HL-60 (cell line): Measurements from ENCODE around the gene DDX56.

Source experiments
- CTCF ChIP-seq: IDR thresholded peaks from one replicate; pipeline ENCODE4 v1.5.1; 2011; ENCODE audit warnings: low read length, control low read depth, inconsistent platforms; ENCODE audit not compliant: insufficient read depth
- POLR2AphosphoS5 ChIP-seq: IDR thresholded peaks from 2 replicates; pipeline ENCODE4 v1.6.1; 2012; ENCODE audit warnings: low read depth
- REST ChIP-seq: IDR thresholded peaks from 2 replicates; pipeline ENCODE4 v1.6.1; 2012; ENCODE audit warnings: low read depth; ENCODE audit not compliant: insufficient replicate concordance
- SPI1 ChIP-seq: IDR thresholded peaks from 2 replicates; pipeline ENCODE4 v1.6.1; 2012; ENCODE audit warnings: low read depth, mild to moderate bottlenecking, borderline replicate concordance

GRCh38 chr7:44607141-44608068 is 33.7 kb upstream of the DDX56 start:
- no peak for TF ChIP-seq CTCF
- no peak for TF ChIP-seq POLR2AphosphoS5
- TF ChIP-seq REST: no peak
- TF ChIP-seq SPI1: no peak
